ENCODE data around the gene MYH14. TPM values are rescaled to one million over a fixed set of nuclear protein-coding genes. Genes with fewer than 3 reads are reported as not detected.

The MYH14 gene
- total and polyA plus RNA-seq, 2 of the 13 experiments (the other 11 are each of a cell fraction or from before 2014, with no cell fraction given): 5.5 to 5.8 TPM

DNA sequence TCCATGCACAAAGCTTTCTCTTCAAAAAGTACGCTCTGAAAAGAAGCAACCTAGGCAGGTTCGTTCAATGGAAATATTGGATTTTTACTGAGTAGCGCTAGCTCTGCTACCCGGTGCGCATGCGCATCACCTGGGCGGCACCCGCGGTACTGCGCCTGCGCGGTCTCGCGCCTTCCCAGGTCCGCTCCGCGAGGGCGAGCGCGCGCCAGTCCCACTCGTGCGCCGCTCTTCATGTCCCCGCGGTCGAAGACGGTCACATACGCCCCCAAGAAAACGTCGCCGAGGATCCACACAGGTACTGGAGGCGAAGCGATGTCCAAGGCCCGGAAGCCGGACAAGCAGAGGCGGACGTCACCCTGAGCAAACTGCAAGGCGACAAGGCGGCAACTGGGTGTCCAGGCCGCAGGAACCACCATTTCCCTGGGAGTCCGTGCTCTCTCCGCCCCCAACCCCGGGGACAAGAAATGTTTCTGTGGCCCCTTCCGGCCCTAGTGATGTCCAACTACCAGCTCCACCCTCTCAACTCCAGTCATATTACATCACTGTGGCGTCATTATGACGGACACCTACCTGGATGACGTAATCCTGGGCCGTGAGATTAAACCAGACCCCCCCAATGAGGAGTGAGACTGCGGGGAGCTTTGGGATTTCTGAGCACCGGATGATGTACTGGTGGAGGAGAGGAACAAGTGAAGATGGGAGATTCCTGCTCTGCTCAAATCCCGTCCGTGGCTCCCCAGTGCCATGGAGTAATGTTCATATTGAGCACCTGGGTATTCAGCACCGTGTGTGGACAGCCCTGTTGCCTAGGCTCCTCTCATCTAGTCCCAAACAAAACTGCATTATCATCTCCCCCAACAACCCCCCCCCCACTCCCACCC is 130.6 kb downstream of the MYH14 start (continued):
- no peak for TF ChIP-seq FOXK2 (IDR thresholded peaks at IDR 0.05)
- TF ChIP-seq ZNF33B (CRISPR knock-in tag; IDR thresholded peaks at IDR 0.05): peak; percentile 48; the same call in 1 of the 2 replicates
- no peak for TF ChIP-seq LRRFIP1 (CRISPR knock-in tag; conservative IDR thresholded peaks at IDR 0.05)
- no peak for TF ChIP-seq FOXA1 (IDR thresholded peaks at IDR 0.05)
- TF ChIP-seq FOXA1 (CRISPR knock-in tag; IDR thresholded peaks at IDR 0.05): no peak
- TF ChIP-seq CERS6 (CRISPR knock-in tag; IDR thresholded peaks at IDR 0.05): peak; percentile 89; the same call in 1 of the 2 replicates
- peak; percentile 43; the same call in 1 of the 2 replicates for TF ChIP-seq ZNF580 (CRISPR knock-in tag; IDR thresholded peaks at IDR 0.05; ENCODE audit: borderline replicate concordance, low read depth)
- no peak for TF ChIP-seq ZNF431 (CRISPR knock-in tag; IDR thresholded peaks at IDR 0.05; ENCODE audit: borderline replicate concordance, low read depth)
- TF ChIP-seq DMAP1 (CRISPR knock-in tag; IDR thresholded peaks at IDR 0.05): peak; percentile 52; the same call in 1 of the 2 replicates
- TF ChIP-seq, protein P1, sequence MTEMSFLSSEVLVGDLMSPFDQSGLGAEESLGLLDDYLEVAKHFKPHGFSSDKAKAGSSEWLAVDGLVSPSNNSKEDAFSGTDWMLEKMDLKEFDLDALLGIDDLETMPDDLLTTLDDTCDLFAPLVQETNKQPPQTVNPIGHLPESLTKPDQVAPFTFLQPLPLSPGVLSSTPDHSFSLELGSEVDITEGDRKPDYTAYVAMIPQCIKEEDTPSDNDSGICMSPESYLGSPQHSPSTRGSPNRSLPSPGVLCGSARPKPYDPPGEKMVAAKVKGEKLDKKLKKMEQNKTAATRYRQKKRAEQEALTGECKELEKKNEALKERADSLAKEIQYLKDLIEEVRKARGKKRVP (CRISPR knock-in tag; IDR thresholded peaks at IDR 0.05): peak in 1 of 2 experiments; percentile 45; a peak in 2 of 4 replicates
- TF ChIP-seq ZNF337 (CRISPR knock-in tag; IDR thresholded peaks at IDR 0.05; ENCODE audit: borderline replicate concordance, low read depth): no peak
- peak; percentile 72; the same call in 1 of the 2 replicates for TF ChIP-seq ELK4 (CRISPR knock-in tag; IDR thresholded peaks at IDR 0.05; ENCODE audit: borderline replicate concordance)
- peak; percentile 31; the same call in 1 of the 2 replicates for TF ChIP-seq PITX1 (CRISPR knock-in tag; IDR thresholded peaks at IDR 0.05)
- no peak for TF ChIP-seq ZZZ3 (CRISPR knock-in tag; IDR thresholded peaks at IDR 0.05; ENCODE audit: borderline replicate concordance)
- TF ChIP-seq, protein P2, sequence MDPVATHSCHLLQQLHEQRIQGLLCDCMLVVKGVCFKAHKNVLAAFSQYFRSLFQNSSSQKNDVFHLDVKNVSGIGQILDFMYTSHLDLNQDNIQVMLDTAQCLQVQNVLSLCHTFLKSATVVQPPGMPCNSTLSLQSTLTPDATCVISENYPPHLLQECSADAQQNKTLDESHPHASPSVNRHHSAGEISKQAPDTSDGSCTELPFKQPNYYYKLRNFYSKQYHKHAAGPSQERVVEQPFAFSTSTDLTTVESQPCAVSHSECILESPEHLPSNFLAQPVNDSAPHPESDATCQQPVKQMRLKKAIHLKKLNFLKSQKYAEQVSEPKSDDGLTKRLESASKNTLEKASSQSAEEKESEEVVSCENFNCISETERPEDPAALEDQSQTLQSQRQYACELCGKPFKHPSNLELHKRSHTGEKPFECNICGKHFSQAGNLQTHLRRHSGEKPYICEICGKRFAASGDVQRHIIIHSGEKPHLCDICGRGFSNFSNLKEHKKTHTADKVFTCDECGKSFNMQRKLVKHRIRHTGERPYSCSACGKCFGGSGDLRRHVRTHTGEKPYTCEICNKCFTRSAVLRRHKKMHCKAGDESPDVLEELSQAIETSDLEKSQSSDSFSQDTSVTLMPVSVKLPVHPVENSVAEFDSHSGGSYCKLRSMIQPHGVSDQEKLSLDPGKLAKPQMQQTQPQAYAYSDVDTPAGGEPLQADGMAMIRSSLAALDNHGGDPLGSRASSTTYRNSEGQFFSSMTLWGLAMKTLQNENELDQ (CRISPR knock-in tag; IDR thresholded peaks at IDR 0.05; ENCODE audit: borderline replicate concordance): no peak
- no peak for TF ChIP-seq ZBTB33 (CRISPR knock-in tag; IDR thresholded peaks at IDR 0.05)
- no peak for TF ChIP-seq SYNCRIP (IDR thresholded peaks at IDR 0.05; ENCODE audit: insufficient read depth, low read depth, low read length)
